Muscle of leg (tissue), 11 donors: Measurements from ENCODE around the gene NBPF1. TPM values are rescaled to one million over a fixed set of nuclear protein-coding genes. Genes with fewer than 3 reads are reported as not detected.
"Not testable (repeated sequence)": the region's sequence is repeated elsewhere in the genome, so short reads cannot be mapped to it uniquely, and the experiment has no call there.

Source experiments
- DNase-seq: peaks from one replicate; pipeline ENCODE4 v3.0.0; 2013
- H3K27ac ChIP-seq: one replicate; pipeline ENCODE4 v1.5.1; 2013; ENCODE audit warnings: mild to moderate bottlenecking, low read length, control low read depth
- H3K27me3 ChIP-seq: one replicate; pipeline ENCODE4 v1.6.1; 2013; ENCODE audit warnings: low read length; ENCODE audit not compliant: control insufficient read depth, insufficient read depth
- H3K36me3 ChIP-seq: one replicate; pipeline ENCODE4 v1.6.1; 2013; ENCODE audit warnings: low read length; ENCODE audit not compliant: control insufficient read depth, insufficient read depth
- H3K4me1 ChIP-seq: one replicate; pipeline ENCODE4 v1.6.1; 2013; ENCODE audit warnings: low read length; ENCODE audit not compliant: control insufficient read depth, insufficient read depth
- H3K4me3 ChIP-seq: one replicate; pipeline ENCODE4 v1.5.1; 2013; ENCODE audit warnings: low read length, control low read depth
- H3K9me3 ChIP-seq: replicated peaks from 2 replicates; pipeline ENCODE4 v1.6.1; 2013; ENCODE audit warnings: low read depth, low read length; ENCODE audit not compliant: control insufficient read depth
- WGBS: methylation state at CpG from one replicate; pipeline ENCODE4 v1.1.5; 2013; ENCODE audit warnings: missing lambda C conversion rate; ENCODE audit not compliant: insufficient coverage; 5-methylcytosine and 5-hydroxymethylcytosine counted together
- polyA plus RNA-seq, 8 donors: library from polyadenylated mRNA; unstranded; fragments of 120-200 nt; gene quantifications; one replicate each; pipeline versions ENCODE4 v1.2.1 to v1.2.3, GENCODE V29; 2013; ENCODE audit warnings: inconsistent platforms in 1 of 8, low replicate concordance in 1 of 8; ENCODE audit not compliant: insufficient read length in 8 of 8, insufficient read depth in 1 of 8
- total RNA-seq: library from RNA; stranded (reverse); fragments of 120-200 nt; gene quantifications from one replicate; pipeline ENCODE4 v1.2.4, GENCODE V29; 2013

NBPF1 gene
- total and polyA plus RNA-seq, 9 donors, result 72.6 to 148 (median 114) TPM

DNA sequence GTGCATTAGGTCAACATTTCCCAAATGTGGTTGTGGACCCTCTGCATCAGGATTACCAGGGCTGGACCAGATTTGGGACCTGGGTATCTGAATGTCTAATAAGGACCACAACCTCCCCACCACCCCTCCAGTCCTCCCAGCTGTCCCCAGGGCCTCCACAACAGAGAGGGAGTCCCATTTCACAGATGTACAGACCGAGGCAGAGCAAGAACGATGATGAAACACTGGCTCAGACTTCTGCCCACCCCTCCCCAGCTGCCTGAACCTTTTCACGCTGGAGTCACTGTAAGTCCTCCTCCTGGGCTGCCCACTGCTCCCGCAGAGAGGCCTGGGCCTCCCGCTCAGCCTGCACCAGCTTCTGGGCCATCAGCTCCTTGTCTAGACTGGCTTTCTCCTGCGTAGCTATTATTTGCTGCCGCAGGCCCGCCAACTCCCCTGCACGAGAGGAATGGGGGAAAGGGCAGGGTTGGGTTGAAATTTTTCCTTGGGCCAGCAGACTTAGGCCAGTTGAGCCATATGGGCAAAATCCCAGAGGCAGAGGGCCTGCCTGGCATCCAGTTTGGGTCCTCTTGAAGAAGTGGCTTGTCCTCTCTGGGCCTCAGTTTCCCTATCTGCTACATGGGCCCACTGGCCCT is 8.4 kb upstream of the NBPF1 start:
- not testable (repeated sequence) for H3K27ac ChIP-seq

DNA sequence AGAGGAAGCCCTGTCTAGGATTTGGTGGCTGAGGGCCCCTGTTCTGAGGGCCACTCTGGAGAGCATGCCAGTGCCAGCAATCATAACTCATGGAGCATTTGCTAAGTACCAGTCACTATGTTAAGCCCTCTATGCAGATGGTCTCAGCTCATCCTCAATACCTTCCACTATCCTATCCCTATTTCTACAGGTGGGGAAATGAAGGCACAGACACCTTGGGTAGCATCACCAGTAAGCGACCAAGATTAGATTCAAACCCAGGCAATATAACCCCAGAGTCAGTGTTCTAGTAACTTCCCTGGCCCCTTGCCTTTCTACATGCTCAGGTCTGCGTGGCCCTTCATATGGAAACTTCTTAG is 7.9 kb upstream of the NBPF1 start:
- no peaks in the 10 kb centered on the region for H3K9me3 ChIP-seq
- H3K36me3 ChIP-seq, result peaks cover 66% of the 10 kb centered on the region
- no peak overlapping the region for H3K4me3 ChIP-seq
- no peak overlapping the region for H3K27ac ChIP-seq
- H3K27me3 ChIP-seq, result no peaks in the 10 kb centered on the region
- 87% methylated on average over 2 of the region's 2 CpGs for WGBS
- DNase-seq, result no peak
- peaks cover 37% of the 10 kb centered on the region for H3K4me1 ChIP-seq

More for the DNA sequence above, 8.4 kb upstream of the NBPF1 start:
- DNase-seq, H3K4me3 ChIP-seq, H3K27me3 ChIP-seq, H3K9me3 ChIP-seq: not testable (repeated sequence)
- WGBS, result 90% methylated on average over 7 of the region's 9 CpGs
- Histone ChIP-seq H3K4me1 (peaks cover 37% of the 10 kb centered on the region), H3K36me3 (peaks cover 70% of the 10 kb centered on the region)

DNA sequence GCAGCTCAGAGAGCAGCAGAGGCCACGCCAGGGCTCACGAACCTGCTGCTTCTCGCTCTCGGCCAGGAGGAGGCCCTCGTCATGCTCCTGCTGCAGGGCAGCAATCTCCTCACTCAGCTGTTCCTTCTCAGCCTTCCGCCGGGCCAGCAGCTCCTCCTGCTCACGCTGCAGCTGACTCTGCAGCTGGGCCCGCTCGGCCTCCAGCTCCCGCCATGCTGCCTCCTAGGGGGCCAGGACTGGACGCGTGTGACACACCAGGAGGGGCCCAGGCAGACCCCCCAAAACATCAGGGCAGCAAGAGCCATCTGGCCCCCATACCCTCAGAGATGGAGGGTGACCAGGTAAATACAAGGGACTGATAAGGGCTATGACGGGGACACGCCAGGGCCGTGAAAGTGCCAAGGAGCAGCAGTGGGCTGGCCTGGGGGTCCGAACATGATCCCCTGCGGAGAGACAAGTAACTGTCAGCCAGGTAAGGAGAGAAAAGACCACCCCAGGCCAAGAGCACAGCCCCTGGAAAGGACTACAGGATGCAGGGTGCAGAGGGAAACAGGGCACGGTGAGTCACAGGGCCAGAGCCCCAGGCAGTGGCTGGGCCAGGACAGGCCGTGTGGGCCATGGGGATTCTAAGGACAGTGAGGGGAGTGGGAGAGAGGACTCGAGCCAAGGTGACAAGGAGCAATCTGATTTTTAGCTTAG is 6.6 kb upstream of the NBPF1 start:
- Histone ChIP-seq H3K27ac (peak overlapping the region; percentile 62), H3K4me3 (peak overlapping the region; percentile 2), H3K36me3 (peaks cover 55% of the 10 kb centered on the region), H3K4me1 (peaks cover 37% of the 10 kb centered on the region)
- peak; percentile 89 for DNase-seq
- H3K27me3 ChIP-seq, H3K9me3 ChIP-seq: not testable (repeated sequence)
- WGBS, result 73% methylated on average over 21 of the region's 21 CpGs

DNA sequence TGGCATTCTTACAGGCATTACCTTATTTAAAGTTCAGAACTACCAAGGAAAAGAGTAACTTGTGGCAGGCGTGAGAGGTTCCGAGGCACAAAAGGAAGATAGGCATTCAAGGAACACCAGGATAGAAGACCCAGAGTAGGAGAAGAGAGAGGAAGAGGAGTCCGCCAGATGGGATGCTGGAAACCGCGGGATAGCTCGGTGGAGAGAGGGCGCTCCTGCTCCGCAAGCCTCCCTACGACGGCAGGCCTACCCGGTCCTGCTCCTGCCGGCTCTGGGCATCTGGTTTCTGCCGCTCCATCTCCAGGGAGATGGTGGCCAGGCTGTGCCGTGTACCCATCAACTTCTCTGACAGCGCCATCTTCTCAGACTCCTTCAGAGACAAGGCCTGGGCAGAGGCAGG is 5.4 kb upstream of the NBPF1 start:
- 64% methylated on average over 14 of the region's 15 CpGs for WGBS
- Histone ChIP-seq H3K9me3 (no peaks in the 10 kb centered on the region), H3K36me3 (peaks cover 42% of the 10 kb centered on the region), H3K4me3 (no peak overlapping the region), H3K27me3 (peaks cover 3% of the 10 kb centered on the region), H3K27ac (no peak overlapping the region), H3K4me1 (peaks cover 32% of the 10 kb centered on the region)
- DNase-seq, result no peak

DNA sequence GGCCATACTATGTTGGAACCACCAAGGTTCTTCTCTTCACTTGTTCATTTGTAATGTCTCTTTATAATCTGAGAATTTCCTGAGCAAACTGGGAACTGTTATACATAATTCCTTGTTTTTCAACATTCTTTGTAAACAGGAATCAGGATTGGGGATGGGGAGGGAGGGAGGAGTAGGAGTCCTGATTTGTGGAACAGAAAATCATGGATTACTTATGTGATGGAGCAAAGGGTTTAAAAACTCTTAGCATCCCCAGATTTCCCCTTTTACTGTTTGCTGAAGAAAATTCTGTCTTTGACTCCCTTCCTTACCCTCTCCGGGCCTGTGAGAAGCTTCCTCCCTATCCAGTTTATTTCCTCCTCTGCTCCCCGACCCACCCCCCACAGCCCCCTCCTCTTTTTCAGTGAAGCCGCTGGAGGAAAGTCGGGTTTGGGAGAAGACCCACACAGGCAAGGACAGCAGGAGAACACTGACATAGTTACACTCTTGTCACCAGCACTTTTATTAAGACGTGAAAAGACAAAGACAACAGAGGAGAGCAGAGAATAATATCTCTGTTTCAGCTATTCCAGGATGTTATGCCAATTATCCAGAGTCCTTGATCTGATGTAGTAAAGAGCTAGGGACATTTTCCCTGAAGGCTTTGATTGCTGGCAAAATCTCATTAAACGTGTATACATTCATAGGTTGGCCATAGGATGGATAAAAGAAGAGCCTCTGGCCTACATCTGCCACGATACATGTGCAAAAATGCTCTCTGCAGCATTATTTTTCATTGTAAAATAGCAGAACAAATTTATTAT is 4.6 kb upstream of the NBPF1 start:
- Histone ChIP-seq H3K4me3 (no peak overlapping the region), H3K36me3 (peaks cover 35% of the 10 kb centered on the region), H3K4me1 (peaks cover 29% of the 10 kb centered on the region), H3K27me3 (peaks cover 5% of the 10 kb centered on the region), H3K27ac (no peak overlapping the region), H3K9me3 (no peaks in the 10 kb centered on the region)
- no peak for DNase-seq
- 61% methylated on average over 7 of the region's 7 CpGs for WGBS

DNA sequence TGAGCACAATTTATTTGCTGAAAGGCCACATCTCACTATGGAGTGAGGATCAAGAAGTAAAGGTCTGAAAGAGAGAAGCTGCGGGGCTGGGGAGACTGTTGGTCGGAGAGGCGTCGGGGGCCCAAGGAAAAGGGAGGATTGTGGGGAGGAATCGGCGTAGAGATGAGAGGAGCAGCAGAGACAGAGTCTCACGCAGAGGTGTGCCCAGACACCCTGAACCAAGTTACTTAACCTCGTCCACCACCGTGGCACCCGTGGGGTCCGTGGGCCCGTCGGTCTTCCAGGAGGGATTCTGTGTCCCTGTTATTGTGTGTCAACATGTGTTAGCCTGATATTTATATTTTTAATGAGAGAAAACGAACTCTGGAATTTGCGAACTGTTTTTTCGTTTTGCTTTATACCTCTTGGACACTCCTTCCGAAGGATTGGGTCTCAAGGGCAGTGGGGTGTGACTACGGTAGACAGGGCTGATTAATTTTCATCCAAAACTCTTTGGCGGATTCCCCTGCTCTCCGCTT is 3.8 kb upstream of the NBPF1 start:
- H3K36me3 ChIP-seq, result peaks cover 28% of the 10 kb centered on the region
- peaks cover 33% of the 10 kb centered on the region for H3K4me1 ChIP-seq
- no peaks in the 10 kb centered on the region for H3K9me3 ChIP-seq
- WGBS, result 90% methylated on average over 19 of the region's 20 CpGs
- DNase-seq, result no peak
- peaks cover 5% of the 10 kb centered on the region for H3K27me3 ChIP-seq
- H3K4me3 ChIP-seq, result no peak overlapping the region
- H3K27ac ChIP-seq, result no peak overlapping the region

DNA sequence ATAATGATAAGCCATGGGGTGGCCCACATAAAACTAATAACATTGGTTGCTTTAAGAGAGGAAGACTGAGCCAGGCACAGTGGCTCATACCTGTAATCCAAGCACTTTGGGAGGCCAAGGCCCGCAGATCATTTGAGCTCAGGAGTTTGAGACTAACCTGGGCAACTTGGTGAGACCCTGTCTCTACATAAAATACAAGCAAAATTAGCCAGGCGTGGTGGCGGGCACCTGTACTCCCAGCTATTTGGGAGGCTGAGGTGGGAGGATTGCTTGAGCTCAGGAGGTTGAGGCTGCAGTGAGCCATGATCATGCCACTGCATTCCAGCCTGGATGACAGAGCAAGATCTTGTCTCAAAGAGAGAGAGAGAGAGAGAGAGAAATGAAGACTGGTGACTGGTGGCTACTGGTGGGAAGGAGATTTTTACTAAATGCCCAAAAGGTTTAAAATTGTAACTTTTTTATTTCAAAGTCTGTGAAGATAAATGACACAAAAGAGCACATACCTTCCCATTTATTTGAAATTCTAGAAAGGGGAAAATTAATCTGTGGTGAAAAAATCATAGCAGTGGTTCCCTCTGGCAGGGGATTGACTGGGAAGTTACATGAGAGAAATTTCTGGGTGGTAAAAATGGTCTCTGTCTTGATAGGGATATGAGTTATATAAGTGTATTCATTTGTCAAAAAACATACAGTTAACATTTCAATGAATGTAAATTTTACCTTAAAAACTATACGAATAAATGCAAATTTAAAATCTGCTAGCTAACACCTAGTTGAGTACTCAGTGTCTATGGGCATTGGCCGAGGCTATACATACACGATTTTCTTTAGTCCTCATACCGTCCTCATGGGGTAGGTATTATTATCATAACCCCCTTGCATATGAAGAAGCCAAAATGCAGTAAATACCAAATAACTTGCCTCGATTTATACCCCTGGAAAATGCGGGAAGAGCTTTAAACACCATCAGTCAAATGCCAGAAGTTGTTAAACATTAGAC is 2.2 kb upstream of the NBPF1 start:
- Histone ChIP-seq H3K9me3 (no peaks in the 10 kb centered on the region), H3K27ac (no peak overlapping the region), H3K27me3 (peaks cover 5% of the 10 kb centered on the region), H3K4me3 (no peak overlapping the region), H3K36me3 (peaks cover 16% of the 10 kb centered on the region), H3K4me1 (peaks cover 31% of the 10 kb centered on the region)
- DNase-seq, result no peak
- 85% methylated on average over 6 of the region's 9 CpGs for WGBS

DNA sequence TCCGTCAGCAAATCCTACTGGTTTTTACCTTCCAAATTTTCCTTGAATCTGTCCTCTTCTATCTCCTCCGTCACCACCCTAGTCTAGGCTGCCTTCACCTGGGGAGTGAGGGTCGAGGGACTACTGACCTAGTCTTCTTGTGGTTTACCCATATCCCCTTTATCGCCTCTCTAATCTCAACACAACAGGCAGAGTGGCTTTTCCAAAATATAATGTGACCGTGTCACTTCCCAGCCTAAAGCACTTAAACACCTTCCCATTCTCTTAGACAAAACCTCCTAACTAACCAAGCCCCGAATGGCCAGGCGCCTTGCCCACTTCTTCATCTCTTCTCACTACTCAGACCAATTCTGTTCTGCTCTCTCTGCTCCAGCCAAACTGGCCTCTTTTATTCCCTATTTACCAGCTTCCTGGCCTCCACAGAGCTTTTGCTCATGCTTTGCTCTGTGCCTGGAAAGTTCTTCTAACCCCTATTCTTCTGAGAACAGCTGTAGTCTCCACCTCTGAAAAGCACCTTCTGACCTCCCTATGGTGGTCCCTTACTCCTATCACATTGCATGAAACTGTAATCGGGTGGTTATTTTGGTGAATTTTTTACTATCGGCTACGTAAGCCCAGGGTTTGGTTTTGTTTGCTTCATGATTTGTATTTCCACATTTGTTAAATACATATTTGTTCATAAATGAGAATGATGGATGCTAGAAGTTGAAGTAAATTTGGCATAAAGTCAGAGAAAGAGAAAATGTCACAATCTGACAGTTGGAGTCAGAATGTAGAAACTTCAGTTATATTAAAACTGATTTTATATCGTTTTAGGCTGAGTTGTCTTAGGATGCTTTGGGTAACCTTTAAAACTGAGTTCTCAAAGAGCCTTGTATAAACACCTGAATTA is 1.2 kb upstream of the NBPF1 start:
- no peak overlapping the region for H3K4me3 ChIP-seq
- no peaks in the 10 kb centered on the region for H3K9me3 ChIP-seq
- no peak for DNase-seq
- WGBS, result 71% methylated on average over 7 of the region's 11 CpGs
- H3K27me3 ChIP-seq, result peaks cover 5% of the 10 kb centered on the region
- peaks cover 16% of the 10 kb centered on the region for H3K36me3 ChIP-seq
- H3K4me1 ChIP-seq, result peaks cover 23% of the 10 kb centered on the region
- no peak overlapping the region for H3K27ac ChIP-seq
